Nucleus accumbens (tissue), 56 donors: Measurements from ENCODE around the gene CCDC63.
"Not testable (repeated sequence)": the region's sequence is repeated elsewhere in the genome, so short reads cannot be mapped to it uniquely, and the experiment has no call there.

Experiments
- DNase-seq, 56 donors: peaks; one replicate each; lab custom pipeline; 2025; lab: John Stamatoyannopoulos, UW

Gene CCDC63

DNA sequence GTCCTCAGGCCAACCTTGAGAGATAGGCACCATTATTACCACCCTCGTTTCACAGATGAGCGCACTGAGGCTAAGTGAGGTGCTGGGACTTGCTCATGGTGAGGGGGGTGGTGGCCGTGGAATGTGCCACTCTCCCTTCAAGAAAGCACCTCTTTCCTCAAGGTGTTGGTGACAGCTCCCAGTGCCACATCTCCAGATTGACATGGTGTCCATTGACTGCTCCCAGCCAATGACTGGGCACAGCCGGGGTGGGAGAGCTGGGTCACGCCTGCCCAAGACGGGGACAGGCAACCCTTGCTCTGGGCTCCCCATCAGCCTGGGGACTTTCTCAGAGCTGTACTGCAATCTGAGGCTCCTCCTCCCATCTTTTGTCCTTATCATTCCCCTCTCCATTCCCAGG, 94.6 kb downstream of the CCDC63 start:
- DNase-seq: no peak

- no peak for DNase-seq
Measured at GRCh38 chr12:110943373-110943772, 96.6 kb downstream of the CCDC63 start.

DNA sequence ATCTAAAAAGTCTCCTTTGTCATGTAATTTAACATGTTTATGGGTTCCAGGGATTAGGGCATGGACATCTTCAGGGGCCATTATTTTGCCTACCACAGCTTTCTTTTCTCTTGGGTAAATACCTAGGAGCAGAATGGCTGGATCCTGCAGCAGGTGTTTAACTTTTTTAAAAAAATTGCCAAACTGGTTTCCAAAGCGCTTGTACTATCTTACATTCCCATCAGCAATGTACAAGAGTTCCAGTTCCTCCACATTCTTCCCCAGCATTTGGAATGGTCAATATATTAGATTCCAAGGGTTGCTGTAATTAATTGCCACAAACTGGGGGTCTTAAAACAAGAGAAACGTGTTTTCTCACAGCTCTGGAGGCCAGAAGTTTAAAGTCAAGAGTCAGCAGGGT, 101.3 kb downstream of the CCDC63 start:
- DNase-seq: no peak

- not testable (repeated sequence) for DNase-seq
Measured at GRCh38 chr12:110950466-110950865, 103.7 kb downstream of the CCDC63 start.

DNA sequence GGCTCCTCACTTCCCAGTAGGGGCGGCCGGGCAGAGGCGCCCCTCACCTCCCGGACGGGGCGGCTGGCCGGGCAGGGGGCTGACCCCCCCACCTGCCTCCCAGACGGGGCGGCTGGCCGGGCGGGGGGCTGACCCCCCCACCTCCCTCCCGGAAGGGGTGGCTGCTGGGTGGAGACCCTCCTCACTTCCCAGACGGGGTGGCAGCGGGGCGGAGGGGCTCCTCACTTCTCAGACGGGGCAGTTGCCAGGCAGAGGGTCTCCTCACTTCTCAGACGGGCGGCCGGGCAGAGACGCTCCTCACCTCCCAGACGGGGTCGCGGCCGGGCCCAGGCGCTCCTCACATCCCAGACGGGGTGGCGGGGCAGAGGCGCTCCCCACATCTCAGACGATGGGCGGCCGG, 104.1 kb downstream of the CCDC63 start:
- not testable (repeated sequence) for DNase-seq
